Pancreas (tissue), 10 donors: ENCODE measurements around the gene RACGAP1. TPM values are rescaled to one million over a fixed set of nuclear protein-coding genes. Genes with fewer than 3 reads are reported as not detected.

Source experiments
- ATAC-seq, 4 donors: fragments of 200-7000 bp; cut with Tn5 transposase; one replicate each; pipeline versions ENCODE4 v1.8.0 to v1.9.1; 2020; ENCODE audit warnings: mild to moderate bottlenecking in 4 of 4, moderate library complexity in 4 of 4
- DNase-seq, 6 donors: peaks; one replicate each; pipeline ENCODE4 v3.0.0-alpha.2; 2020
- FAIRE-seq: peaks from 2 replicates; lab custom pipeline; 2012; peaks lifted over from hg19 to GRCh38; lab: Jason Lieb, UNC
- H3K27ac ChIP-seq, 4 donors: fragments of 200-600 bp; sonication (generic); 1 replicate in 3 of 4; 2 replicates in 1 of 4; pipeline versions ENCODE4 v1.5.0 to v1.8.0; 2020
- H3K27me3 ChIP-seq, 4 donors: fragments of 200-600 bp; one replicate each; pipeline ENCODE4 v1.8.0; 2021
- H3K36me3 ChIP-seq, 3 donors: fragments of 200-600 bp; sonication (generic) in 1 of 3; one replicate each; pipeline versions ENCODE4 v1.5.0 to v1.8.0; 2020 to 2021
- H3K4me1 ChIP-seq, 3 donors: fragments of 200-600 bp; one replicate each; pipeline ENCODE4 v1.8.0; 2021
- H3K4me3 ChIP-seq, 4 donors: fragments of 200-600 bp; sonication (generic) in 2 of 4; one replicate each; pipeline versions ENCODE4 v1.5.0 to v1.8.0; 2020 to 2021
- H3K9me3 ChIP-seq, 4 donors: fragments of 200-600 bp; one replicate each; pipeline ENCODE4 v1.8.0; 2021
- CTCF ChIP-seq, 4 donors: fragments of 200-600 bp; sonication (generic) in 3 of 4; IDR thresholded peaks; one replicate each; pipeline versions ENCODE4 v1.5.0 to v1.8.0; 2021; ENCODE audit warnings: antibody characterized with exemption in 4 of 4
- WGBS, 2 donors: extraction: QIAGEN DNeasy Blood & Tissue Kit; methylation state at CpG; one replicate each; pipeline ENCODE4 v1.1.7; 2013; 5-methylcytosine and 5-hydroxymethylcytosine counted together
- intact Hi-C, 3 donors: fragments of 100-400 bp; cut with DNase I; formaldehyde crosslinking; loops; one replicate each; pipeline versions ENCODE4 v1.11.1 to v1.14.2; 2022
- polyA plus RNA-seq, 2 donors: library from polyadenylated mRNA; stranded (reverse); fragments of 200-250 nt; gene quantifications; one replicate each; pipeline ENCODE4 v1.2.3, GENCODE V29; 2013
- total RNA-seq, 6 donors: library from RNA; stranded (reverse); fragmentation: NEBNext Ultra II Directional in 4 of 6; extraction: Animal tissue kit (Norgen Biotek cat#: 25700) in 4 of 6; gene quantifications; one replicate each; pipeline versions ENCODE4 v1.2.1 to v1.2.4, GENCODE V29; 2021 to 2023
- donor health status: healthy with polysubstance abuse.
- donor health status: DM: no; HTN: no; CAD: no; lungs with moderate emphysema.
- donor health status: DM: no; HTN: no; CAD: no.
- donor health status: control.
- donor health status: control.
- donor health status: Bipolar disorder and iron deficiency.
- donor health status: DM: yes; HTN: yes; CAD: no.
- donor health status: DM: no; HTN: no; CAD: no.
- donor health status: DM: no; HTN: no; CAD: no.
- donor health status: DM: yes; HTN: yes; CAD: no.

Gene RACGAP1
- total and polyA plus RNA-seq, 8 donors = 0.72 to 6.3 (median 2.4) TPM

- no peaks in the 10 kb centered on the region for H3K36me3 ChIP-seq
- no peak for DNase-seq
- no peak for ATAC-seq
- no peaks in the 10 kb centered on the region for H3K9me3 ChIP-seq
- intact Hi-C loops = loop anchor here in 2 of 3 donors (5.0 to 10.0 kb wide), 2 partner anchors 88 to 195 kb away; partner anchors contain the start of gene AQP6 (in 1 of the 2)
- H3K4me3 ChIP-seq = no peak overlapping the region
- H3K27ac ChIP-seq = no peak overlapping the region
- FAIRE-seq = no peak
- peaks cover 0 to 6% (median 0%) of the 10 kb centered on the region in 3 donors for H3K4me1 ChIP-seq
- 63 to 69% methylated on average over 4 of the region's 4 CpGs for WGBS, 2 donors
- H3K27me3 ChIP-seq = no peaks in the 10 kb centered on the region
- TF ChIP-seq CTCF (IDR thresholded peaks at IDR 0.05) = no peak
Observed at GRCh38 chr12:50060120-50060468, 34.8 kb upstream of the RACGAP1 start.

GRCh38 chr12:50059440-50060119 lies 34.3 kb upstream of the RACGAP1 start:
- DNase-seq = no peak
- no peak overlapping the region for H3K4me3 ChIP-seq
- 77 to 78% methylated on average over 12 of the region's 12 CpGs for WGBS, 2 donors

GRCh38 chr12:50058743-50059312 lies 33.5 kb upstream of the RACGAP1 start:
- Histone ChIP-seq H3K27ac (no peak overlapping the region), H3K9me3 (no peaks in the 10 kb centered on the region), H3K27me3 (no peaks in the 10 kb centered on the region), H3K4me3 (no peak overlapping the region), H3K36me3 (no peaks in the 10 kb centered on the region), H3K4me1 (peaks cover 0 to 6% (median 0%) of the 10 kb centered on the region in 3 donors)
- no peak for FAIRE-seq
- no peak for TF ChIP-seq CTCF (IDR thresholded peaks at IDR 0.05)
- no peak for ATAC-seq
- 86 to 88% methylated on average over 15 of the region's 15 CpGs for WGBS, 2 donors
- no peak for DNase-seq
- intact Hi-C loops = loop anchor here in 1 of 3 donors (5.0 kb wide), 1 partner anchor 87 kb away; the partner anchor contains the start of gene AQP6

More at GRCh38 chr12:50059440-50060119, 34.3 kb upstream of the RACGAP1 start:
- Histone ChIP-seq H3K27ac (no peak overlapping the region), H3K4me1 (peaks cover 0 to 6% (median 0%) of the 10 kb centered on the region in 3 donors), H3K27me3 (no peaks in the 10 kb centered on the region), H3K36me3 (no peaks in the 10 kb centered on the region), H3K9me3 (no peaks in the 10 kb centered on the region)
- intact Hi-C loops = loop anchor here in 2 of 3 donors (5.0 to 10.0 kb wide), 2 partner anchors 87 to 195 kb away; partner anchors contain the start of gene AQP6 (in 2 of the 2)
- ATAC-seq (no peak), FAIRE-seq (no peak)
- TF ChIP-seq CTCF (IDR thresholded peaks at IDR 0.05) = no peak

- no peak for ATAC-seq
- intact Hi-C loops = loop anchor here in 1 of 3 donors (5.0 kb wide), 1 partner anchor 86 kb away; the partner anchor contains the start of gene AQP6
- peaks cover 0 to 6% (median 0%) of the 10 kb centered on the region in 3 donors for H3K4me1 ChIP-seq
- no peak for TF ChIP-seq CTCF (IDR thresholded peaks at IDR 0.05)
- no peak for FAIRE-seq
- no peaks in the 10 kb centered on the region for H3K36me3 ChIP-seq
- peak overlapping the region in 3 of 4 donors; percentile 56 to 68 (median 57) for H3K4me3 ChIP-seq
- no peak overlapping the region for H3K27ac ChIP-seq
- DNase-seq = no peak
- WGBS, 2 donors = 22 to 43% methylated on average over 14 to 30 of the region's 30 CpGs
- H3K27me3 ChIP-seq = no peaks in the 10 kb centered on the region
- no peaks in the 10 kb centered on the region for H3K9me3 ChIP-seq
Observed at GRCh38 chr12:50057896-50058670, 32.8 kb upstream of the RACGAP1 start.
